Stimulated activated CD4-positive, alpha-beta T cell treated with anti-CD3 and anti-CD28 coated beads, TNF-alpha, amount 100 ng/mL, for 48 hours (primary cell): ENCODE results near the gene LMBR1L.

ENCODE experiments used
- DNase-seq, 3 donors: peaks; one replicate each; pipeline ENCODE4 v3.0.0-alpha.2; 2020; ENCODE audit warnings: low read depth in 3 of 3

LMBR1L gene

DNA sequence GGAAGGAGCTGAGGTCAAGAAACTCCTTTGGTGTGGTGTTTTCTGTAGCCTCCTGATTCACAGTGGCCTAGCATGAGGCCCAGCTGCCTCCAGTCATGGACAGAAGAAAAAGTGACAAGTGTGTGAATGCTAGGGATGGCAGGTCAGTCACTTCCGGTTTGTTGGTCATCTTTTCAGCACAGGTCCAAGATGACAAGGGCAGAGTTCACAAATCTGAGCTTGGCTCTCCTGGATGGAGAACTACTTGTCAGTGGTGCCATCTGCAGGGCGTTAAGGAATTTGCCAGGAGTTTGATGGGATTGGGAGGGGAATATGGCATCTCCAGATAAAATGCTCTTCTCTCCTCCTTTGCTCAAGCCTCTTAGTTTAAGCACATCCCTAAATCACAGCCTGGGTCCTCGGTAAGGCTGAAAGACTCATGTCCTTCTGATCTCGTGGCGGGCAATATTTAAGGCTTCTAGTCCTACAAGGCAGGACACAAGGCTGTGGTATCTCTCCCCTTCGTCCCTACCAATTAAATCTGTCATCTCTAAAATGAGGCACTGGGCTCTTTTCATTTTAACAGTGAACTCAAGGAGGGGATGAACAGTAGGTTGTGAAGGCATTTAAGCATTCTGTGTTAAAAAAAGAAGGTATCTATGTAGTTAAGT is 10.5 kb upstream of the LMBR1L start:
- DNase-seq = no peak

- no peak for DNase-seq
Observed at GRCh38 chr12:49111206-49111605, 559 bp upstream of the LMBR1L start.

GRCh38 chr12:49109641-49110463 is 795 bp downstream of the LMBR1L start:
- DNase-seq = no peak

DNA sequence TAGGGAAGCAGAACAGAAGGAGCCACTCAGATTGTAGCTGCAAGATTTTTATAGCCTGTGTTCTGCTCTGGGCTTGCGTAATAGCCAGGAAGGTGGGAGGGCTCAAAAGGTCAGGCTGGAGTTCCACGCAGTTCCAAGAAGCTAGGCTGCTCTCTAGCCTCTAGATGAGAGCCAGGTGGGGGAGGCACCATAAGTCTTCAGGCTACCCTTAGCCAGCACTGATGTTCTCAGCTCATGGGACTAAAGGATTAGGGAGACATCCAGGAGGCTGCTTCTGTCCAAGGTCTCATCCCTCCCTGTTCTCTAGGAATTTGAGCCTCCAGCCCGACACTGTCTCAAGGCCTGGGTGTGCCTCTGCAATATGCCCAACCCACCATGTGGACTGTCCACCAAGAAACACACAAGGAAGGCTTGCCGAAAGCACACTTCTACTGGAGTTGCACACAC is 1.7 kb downstream of the LMBR1L start:
- DNase-seq = no peak

DNA sequence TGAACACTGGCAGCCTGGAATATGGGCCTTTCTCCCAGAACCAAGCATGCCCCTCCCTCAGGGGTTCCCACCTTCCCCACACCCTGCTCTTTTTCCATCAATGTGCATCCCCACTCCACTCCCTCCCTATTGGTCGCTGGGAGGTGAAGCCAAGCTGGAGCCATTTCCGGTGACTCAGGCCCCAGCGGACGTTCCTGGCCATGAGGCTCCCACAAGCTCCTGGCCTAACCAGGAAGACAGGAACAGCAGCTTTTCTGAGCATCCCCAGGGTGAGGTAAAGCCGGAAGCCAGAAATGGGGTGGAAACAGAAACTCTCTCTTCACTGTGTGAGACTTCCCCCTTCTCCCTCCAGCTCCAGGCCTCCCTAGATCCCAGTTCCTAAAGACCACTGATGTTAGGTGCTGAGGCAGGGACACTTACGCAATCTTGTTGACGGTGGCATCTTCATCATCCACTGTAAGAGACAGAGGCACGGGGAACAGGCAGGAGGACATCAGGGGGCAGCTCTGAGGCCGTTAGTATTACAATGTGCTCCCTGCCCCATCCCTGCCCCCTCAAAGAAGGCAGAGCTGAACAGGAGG is 5.1 kb downstream of the LMBR1L start:
- DNase-seq = no peak

DNA sequence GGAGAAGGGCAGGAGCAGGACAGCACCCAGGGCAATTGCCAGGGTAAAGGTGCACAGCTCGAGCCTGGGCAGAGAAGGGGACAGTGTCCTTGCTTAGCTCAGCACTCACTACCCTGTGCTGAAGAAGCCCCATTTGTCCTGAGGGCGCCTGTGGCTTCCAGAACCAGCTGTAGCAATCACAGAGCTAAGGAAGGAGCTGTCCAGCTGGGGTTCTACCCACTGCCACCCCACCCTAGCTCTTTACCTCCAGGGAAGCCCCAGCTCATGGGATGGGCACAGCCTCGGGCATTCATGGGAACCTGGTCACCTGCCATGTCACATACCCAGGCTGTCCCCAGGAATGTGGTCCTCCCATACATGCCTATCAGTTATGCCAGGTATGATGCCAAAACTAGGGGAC is 5.8 kb downstream of the LMBR1L start:
- DNase-seq = no peak

DNA sequence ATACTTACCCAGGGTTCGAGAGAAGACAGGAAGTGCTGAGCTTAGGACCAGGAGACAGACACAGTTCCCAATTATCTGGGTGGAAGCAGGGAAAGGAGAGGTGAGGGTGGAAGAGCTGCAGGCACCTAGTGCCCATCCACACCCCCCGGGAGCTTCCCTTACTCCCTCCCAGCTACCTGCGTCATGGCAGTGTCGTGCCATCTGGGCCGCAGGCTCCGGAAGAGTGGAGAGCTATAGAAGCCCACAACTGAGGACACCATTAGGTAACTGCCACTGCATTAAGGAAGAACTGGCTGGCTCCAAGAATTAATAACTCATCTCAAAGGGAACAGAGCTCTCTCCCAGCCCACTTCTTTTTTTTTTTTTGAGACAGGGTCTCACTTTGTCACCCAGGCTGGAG is 10.3 kb downstream of the LMBR1L start:
- DNase-seq = no peak

DNA sequence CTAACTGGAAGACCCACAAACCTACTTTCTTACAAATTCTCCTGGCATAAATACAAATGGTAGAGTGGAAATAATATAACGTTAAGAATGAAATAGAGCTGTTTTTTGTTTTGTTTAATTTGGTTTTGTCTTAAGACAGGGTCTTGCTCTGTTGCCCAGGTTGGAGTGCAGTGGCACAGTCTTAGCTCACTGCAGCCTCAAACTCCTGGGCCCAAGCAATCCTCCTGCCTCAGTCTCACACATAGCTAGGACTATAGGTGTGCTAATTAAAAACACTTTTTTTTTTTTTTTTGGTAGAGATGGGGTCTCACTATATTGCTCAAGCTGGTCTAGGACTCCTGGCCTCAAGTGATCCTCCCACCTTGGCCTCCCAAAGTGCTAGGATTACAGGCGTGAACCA is 11.9 kb downstream of the LMBR1L start:
- DNase-seq = no peak

- DNase-seq = peak in 2 of 3 donors; percentile 31 to 44
Observed at GRCh38 chr12:49098035-49098451, 12.6 kb downstream of the LMBR1L start.

DNA sequence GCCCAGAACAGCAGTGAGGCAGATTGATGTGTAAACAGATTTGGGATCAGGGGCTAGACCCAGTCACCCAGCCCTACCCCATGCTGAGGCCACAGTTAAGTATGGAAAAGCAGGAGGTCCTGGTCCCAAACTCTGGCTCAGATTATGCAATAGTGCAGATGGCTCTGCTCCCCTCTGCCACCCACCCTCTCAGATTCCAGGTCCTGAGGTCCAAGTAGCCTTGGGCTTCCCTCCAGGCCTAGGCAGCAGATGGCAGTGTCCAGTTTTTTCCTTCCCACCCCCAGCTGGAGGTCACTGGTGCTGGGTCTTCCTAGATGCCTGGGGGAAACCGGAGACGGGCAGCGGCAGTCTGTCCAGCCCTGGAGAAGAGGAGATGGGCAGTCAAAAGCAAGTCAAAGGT is 13.3 kb downstream of the LMBR1L start:
- DNase-seq = no peak

GRCh38 chr12:49094975-49095365 is 15.7 kb downstream of the LMBR1L start:
- no peak for DNase-seq

GRCh38 chr12:49094160-49094974 is 16.3 kb downstream of the LMBR1L start, which contains the start of gene DHH:
DHH (minus strand) TSS chr12:49094801; CDS start chr12:49094512, 289 bp downstream.
- DNase-seq = no peak

- DNase-seq = no peak
Observed at GRCh38 chr12:49093792-49094159, 16.9 kb downstream of the LMBR1L start.

- no peak for DNase-seq
Observed at GRCh38 chr12:49092816-49093406, 17.7 kb downstream of the LMBR1L start.

DNA sequence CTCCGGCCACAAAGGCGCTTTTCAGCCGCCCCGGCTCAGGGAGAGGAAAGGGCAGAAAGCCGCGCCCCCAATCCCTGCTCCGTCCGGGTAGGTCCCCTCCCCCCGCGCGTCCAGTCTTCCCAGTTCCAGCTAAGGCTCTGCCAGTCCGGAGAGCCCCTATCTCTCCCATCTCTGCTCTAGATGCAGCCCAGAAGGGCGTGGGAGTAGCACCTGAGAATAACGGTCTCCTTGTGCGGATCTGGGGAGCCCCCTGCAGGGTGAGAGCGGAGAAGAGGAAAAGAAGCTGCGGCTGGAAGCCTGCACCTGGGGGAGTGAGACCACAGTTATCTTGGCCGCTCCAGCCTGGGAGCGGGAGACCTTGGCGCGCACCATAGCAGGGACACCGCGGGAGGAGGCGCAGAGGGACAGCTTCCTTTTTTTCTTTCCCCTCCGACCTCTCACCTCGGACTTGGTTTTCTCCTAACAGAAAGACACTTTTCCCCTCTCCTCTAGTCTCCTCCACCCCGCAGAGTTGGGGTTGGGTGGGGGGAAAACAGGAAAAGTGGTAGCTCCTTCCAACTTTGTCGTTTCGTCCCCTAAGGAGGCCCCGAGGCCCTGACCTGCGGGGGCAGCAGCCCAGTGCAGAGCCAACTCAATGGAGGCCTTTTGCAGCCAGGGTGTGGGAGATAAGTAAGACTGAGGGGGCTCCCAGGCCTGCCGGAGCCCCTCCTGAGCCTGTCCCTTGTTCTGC is 18.4 kb downstream of the LMBR1L start:
- peak in 2 of 3 donors; percentile 43 to 55 for DNase-seq

DNA sequence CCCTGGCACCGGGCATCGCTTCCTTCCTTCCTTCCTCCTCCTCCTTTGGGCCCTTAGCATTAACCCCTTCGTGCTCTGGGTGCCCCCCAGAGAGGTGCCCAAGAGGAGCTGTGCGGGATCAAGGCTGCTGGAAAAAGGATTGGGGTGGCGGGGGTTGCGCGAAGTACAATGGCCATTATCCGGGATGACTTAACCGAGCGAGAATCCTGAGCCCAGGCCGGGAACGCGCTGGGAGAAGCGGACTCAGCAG is 18.9 kb downstream of the LMBR1L start:
- DNase-seq = no peak

GRCh38 chr12:49091056-49091835 is 19.4 kb downstream of the LMBR1L start:
- DNase-seq = no peak

- no peak for DNase-seq
Observed at GRCh38 chr12:49089821-49090773, 20.6 kb downstream of the LMBR1L start.

- no peak for DNase-seq
Observed at GRCh38 chr12:49088932-49089330, 21.7 kb downstream of the LMBR1L start.
